GM10266 (cell line): ENCODE results near the gene ZAR1.

Experiments
- DNase-seq: peaks from one replicate; pipeline ENCODE4 v3.0.0; 2012; ENCODE audit errors: extremely low spot score
- CTCF ChIP-seq: IDR thresholded peaks from 2 replicates; pipeline ENCODE4 v1.5.1; 2012; ENCODE audit warnings: mild to moderate bottlenecking, low read depth; ENCODE audit not compliant: control insufficient read depth, insufficient read depth; ENCODE audit errors: missing control alignments

The ZAR1 gene

GRCh38 chr4:48461000-48461399 is 29.1 kb upstream of the ZAR1 start:
- TF ChIP-seq CTCF, result no peak
- no peak for DNase-seq

GRCh38 chr4:48462363-48462762 is 27.7 kb upstream of the ZAR1 start:
- TF ChIP-seq CTCF, result no peak
- DNase-seq, result no peak

- no peak for DNase-seq
- no peak for TF ChIP-seq CTCF
These were observed 22.6 kb upstream of the ZAR1 start for GRCh38 chr4:48467442-48467841.

- DNase-seq, result no peak
- no peak for TF ChIP-seq CTCF
These were observed 22.2 kb upstream of the ZAR1 start for GRCh38 chr4:48467891-48468290.

GRCh38 chr4:48470137-48470536 is 19.9 kb upstream of the ZAR1 start:
- no peak for DNase-seq
- TF ChIP-seq CTCF, result no peak

- no peak for TF ChIP-seq CTCF
- DNase-seq, result no peak
These were observed 19.5 kb upstream of the ZAR1 start for GRCh38 chr4:48470570-48470969.

- no peak for TF ChIP-seq CTCF
- DNase-seq, result no peak
These were observed 17.3 kb upstream of the ZAR1 start for GRCh38 chr4:48472794-48473193.

- no peak for DNase-seq
- TF ChIP-seq CTCF, result no peak
These were observed 14.3 kb upstream of the ZAR1 start for GRCh38 chr4:48475770-48476169.
